ENCODE data around the gene METTL27. TPM values are rescaled to one million over a fixed set of nuclear protein-coding genes. Genes with fewer than 3 reads are reported as not detected.

Gene METTL27
- total RNA-seq, 4 donors from 2014 or later = 3.8 to 16.3 (median 9.6) TPM

DNA sequence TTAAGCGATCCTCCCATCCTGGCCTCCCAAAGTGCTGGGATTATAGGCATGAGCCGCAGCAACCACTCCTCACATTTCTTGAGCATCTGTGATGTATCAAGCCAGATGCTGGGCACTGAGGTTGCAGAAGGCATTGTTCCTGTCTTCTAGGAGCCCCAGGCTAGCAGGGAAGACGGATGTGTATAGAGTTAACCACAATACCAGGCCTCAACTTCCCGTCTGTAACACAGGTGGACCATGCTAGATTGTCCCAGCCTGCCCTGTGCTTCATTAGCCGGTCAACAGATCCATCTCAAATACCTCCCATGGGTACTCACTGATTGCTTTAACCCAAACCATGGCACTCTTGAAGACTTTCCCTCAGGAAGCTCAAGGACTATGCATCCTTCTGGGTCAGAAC is 13.3 kb downstream of the METTL27 start:
- 91 to 97% methylated on average over 5 of the region's 5 CpGs for WGBS, 2 donors
- Histone ChIP-seq H3K27me3 (no peaks in the 10 kb centered on the region), H3K9me3 (no peaks in the 10 kb centered on the region), H3K4me3 (replicated peaks in 1 of 3) (no peak overlapping the region), H3K4me1 (peaks cover 68 to 69% of the 10 kb centered on the region in 2 donors), H3K36me3 (no peaks in the 10 kb centered on the region), H3K27ac (peak overlapping the region; percentile 90 to 98 (median 95))
- no peak for TF ChIP-seq POLR2A (IDR thresholded peaks at IDR 0.05)
- TF ChIP-seq, protein P1, sequence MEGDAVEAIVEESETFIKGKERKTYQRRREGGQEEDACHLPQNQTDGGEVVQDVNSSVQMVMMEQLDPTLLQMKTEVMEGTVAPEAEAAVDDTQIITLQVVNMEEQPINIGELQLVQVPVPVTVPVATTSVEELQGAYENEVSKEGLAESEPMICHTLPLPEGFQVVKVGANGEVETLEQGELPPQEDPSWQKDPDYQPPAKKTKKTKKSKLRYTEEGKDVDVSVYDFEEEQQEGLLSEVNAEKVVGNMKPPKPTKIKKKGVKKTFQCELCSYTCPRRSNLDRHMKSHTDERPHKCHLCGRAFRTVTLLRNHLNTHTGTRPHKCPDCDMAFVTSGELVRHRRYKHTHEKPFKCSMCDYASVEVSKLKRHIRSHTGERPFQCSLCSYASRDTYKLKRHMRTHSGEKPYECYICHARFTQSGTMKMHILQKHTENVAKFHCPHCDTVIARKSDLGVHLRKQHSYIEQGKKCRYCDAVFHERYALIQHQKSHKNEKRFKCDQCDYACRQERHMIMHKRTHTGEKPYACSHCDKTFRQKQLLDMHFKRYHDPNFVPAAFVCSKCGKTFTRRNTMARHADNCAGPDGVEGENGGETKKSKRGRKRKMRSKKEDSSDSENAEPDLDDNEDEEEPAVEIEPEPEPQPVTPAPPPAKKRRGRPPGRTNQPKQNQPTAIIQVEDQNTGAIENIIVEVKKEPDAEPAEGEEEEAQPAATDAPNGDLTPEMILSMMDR (IDR thresholded peaks at IDR 0.05) = no peak
- DNase-seq = no peak
- intact Hi-C loops (cut with DNase I) = loop anchor here (5.0 kb wide), 1 partner anchor 87 kb away; no protein-coding TSS in a partner anchor

DNA sequence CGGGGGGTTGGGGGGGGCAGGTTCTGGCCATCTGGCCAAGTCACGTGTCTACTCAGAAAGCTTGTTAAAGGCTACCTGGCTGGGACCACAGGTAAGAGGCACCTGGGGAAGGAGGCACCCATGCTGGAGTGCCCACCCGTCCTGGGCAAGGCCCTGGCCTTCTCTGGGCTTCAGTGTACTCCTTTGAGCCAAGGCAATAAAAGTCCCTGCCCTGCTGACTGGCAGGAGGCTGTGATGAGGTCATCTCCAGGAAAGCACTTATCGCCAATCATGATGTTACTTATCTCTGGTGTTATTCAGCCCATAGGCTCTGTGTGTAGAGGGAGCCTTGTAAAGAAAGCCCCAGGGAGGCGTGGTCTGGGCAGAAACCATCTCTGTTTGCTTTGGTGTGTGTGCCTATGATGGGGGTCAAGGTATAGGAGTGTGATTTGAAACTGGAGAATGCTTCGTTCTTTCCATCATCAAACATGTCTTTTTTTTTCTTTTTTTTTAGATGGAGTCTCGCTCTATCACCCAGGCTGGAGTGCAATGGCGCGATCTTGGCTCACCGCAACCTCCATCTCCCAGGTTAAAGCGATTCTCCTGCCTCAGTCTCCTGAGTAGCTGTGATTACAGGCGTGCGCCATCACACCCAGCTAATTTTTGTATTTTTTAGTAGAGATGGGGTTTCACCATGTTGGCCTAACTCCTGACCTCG is 14.1 kb downstream of the METTL27 start:
- H3K27me3 ChIP-seq = no peaks in the 10 kb centered on the region
- WGBS, 2 donors = 64 to 67% methylated on average over 12 to 13 of the region's 14 CpGs
- no peak overlapping the region for H3K4me3 ChIP-seq (replicated peaks in 1 of 3)
- DNase-seq = no peak
- H3K4me1 ChIP-seq = peaks cover 71 to 72% of the 10 kb centered on the region in 2 donors
- no peaks in the 10 kb centered on the region for H3K36me3 ChIP-seq
- H3K9me3 ChIP-seq = no peaks in the 10 kb centered on the region
- intact Hi-C loops (cut with DNase I) = loop anchor here (5.0 kb wide), 1 partner anchor 86 kb away; no protein-coding TSS in a partner anchor
- TF ChIP-seq, protein P1 (IDR thresholded peaks at IDR 0.05) = no peak
- TF ChIP-seq POLR2A (IDR thresholded peaks at IDR 0.05) = peak; percentile 59 to 84
- peak overlapping the region; percentile 90 to 98 (median 95) for H3K27ac ChIP-seq

DNA sequence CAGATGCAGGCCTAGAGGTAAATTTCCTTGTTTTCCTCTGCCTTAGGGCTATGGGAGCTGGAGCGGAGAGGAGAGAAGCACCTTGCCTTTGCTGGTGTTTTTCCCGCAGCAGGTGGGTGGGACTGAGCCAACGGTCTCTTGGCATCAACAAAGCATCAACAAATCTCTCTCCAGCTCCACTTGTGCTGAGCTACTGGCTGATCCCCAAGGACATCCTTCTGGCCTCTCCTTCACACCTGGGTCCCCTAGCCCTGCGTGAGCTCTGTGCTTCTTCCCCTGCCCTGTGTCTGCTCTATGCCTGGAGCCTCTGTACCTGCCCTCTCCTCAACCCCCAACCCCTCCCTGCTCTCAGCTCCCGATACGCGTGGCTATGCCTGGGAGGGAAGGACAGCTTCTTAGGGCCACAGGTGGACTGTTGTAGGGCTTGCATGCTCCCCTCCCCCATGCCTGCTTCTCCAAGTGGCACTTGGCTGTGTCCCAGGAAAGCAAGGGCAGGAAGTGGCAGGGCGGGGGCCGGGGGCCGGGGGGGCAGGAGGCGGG is 14.7 kb downstream of the METTL27 start:
- Histone ChIP-seq H3K36me3 (no peaks in the 10 kb centered on the region), H3K4me1 (peaks cover 72 to 78% of the 10 kb centered on the region in 2 donors), H3K4me3 (replicated peaks in 1 of 3) (no peak overlapping the region), H3K27ac (peak overlapping the region; percentile 88 to 98 (median 90)), H3K27me3 (no peaks in the 10 kb centered on the region), H3K9me3 (no peaks in the 10 kb centered on the region)
- peak; percentile 97 to 98 for DNase-seq
- no peak for TF ChIP-seq POLR2A (IDR thresholded peaks at IDR 0.05)
- TF ChIP-seq, protein P1 (IDR thresholded peaks at IDR 0.05) = peak in 1 of 6 experiments; percentile 2
- intact Hi-C loops (cut with DNase I) = loop anchor here (5.0 kb wide), 1 partner anchor 85 kb away; no protein-coding TSS in a partner anchor
- WGBS, 2 donors = 16 to 19% methylated on average over 7 of the region's 11 CpGs

GRCh38 chr7:73824986-73825385 is 17.3 kb downstream of the METTL27 start:
- peak; percentile 96 to 97 for DNase-seq

More at GRCh38 chr7:73824986-73825385, 17.3 kb downstream of the METTL27 start:
- H3K9me3 ChIP-seq = no peaks in the 10 kb centered on the region
- peaks cover 73 to 85% of the 10 kb centered on the region in 2 donors for H3K4me1 ChIP-seq
- intact Hi-C loops (cut with DNase I) = loop anchor here (5.0 kb wide), 1 partner anchor 83 kb away; no protein-coding TSS in a partner anchor
- peak overlapping the region; percentile 88 to 98 (median 90) for H3K27ac ChIP-seq
- H3K4me3 ChIP-seq (replicated peaks in 1 of 3) = no peak overlapping the region
- H3K27me3 ChIP-seq = no peaks in the 10 kb centered on the region
- peak in 1 of 2 donors; percentile 57 for TF ChIP-seq POLR2A (IDR thresholded peaks at IDR 0.05)
- TF ChIP-seq, protein P1 (IDR thresholded peaks at IDR 0.05) = no peak
- 23 to 37% methylated on average over 8 to 9 of the region's 9 CpGs for WGBS, 2 donors
- H3K36me3 ChIP-seq = no peaks in the 10 kb centered on the region

All from thyroid gland (tissue), 4 donors.